Measurements from ENCODE around the gene LILRA5. TPM values are rescaled to one million over a fixed set of nuclear protein-coding genes. Genes with fewer than 3 reads are reported as not detected.

The LILRA5 gene
- total RNA-seq, 1 experiment from 2014 or later, result not detected

GRCh38 chr19:54357381-54357780 lies 44.4 kb upstream of the LILRA5 start:
- Histone ChIP-seq H3K4me3 (no peak overlapping the region), H3K4me1 (replicated peaks; ENCODE audit: insufficient read depth) (no peaks in the 10 kb centered on the region), H3K27me3 (ENCODE audit: insufficient read depth, low read depth) (peaks cover 58% of the 10 kb centered on the region), H3K79me2 (ENCODE audit: low read depth) (no peaks in the 10 kb centered on the region), H4K20me1 (ENCODE audit: insufficient read depth) (no peaks in the 10 kb centered on the region), H3F3A (ENCODE audit: insufficient read depth, low read depth) (no peaks in the 10 kb centered on the region), H3K27ac (no peak overlapping the region), H3K36me3 (ENCODE audit: low read depth) (no peaks in the 10 kb centered on the region), H2AFZ (no peak overlapping the region), H3K9me3 (ENCODE audit: insufficient read depth, low read depth) (no peaks in the 10 kb centered on the region), H3K9me2 (ENCODE audit: insufficient read depth) (no peaks in the 10 kb centered on the region), H3K4me2 (no peak overlapping the region)
- no peak for DNase-seq
- ChIA-PET CTCF (interaction anchor here (0.6 kb wide), 1 partner anchor 15 kb away, joined by 10 read pairs; no protein-coding TSS in a partner anchor), POLR2A (ENCODE audit: unreplicated experiment) (no interaction called here)
- no peak for TF ChIP-seq CTCF (conservative IDR thresholded peaks at IDR 0.05)
- no peak for TF ChIP-seq EZH2 (IDR thresholded peaks at IDR 0.05; ENCODE audit: low read depth)
- no TSS peak for BruUV-seq (replicated peaks)
- intact Hi-C loops (cut with micrococcal nuclease; ENCODE audit: unreplicated experiment), result no loop called here

- Histone ChIP-seq H3K4me2 (no peak overlapping the region), H3K36me3 (ENCODE audit: low read depth) (no peaks in the 10 kb centered on the region), H3K27me3 (ENCODE audit: insufficient read depth, low read depth) (peaks cover 62% of the 10 kb centered on the region), H3K4me3 (no peak overlapping the region), H4K20me1 (ENCODE audit: insufficient read depth) (no peaks in the 10 kb centered on the region), H3K9me3 (ENCODE audit: insufficient read depth, low read depth) (no peaks in the 10 kb centered on the region), H2AFZ (no peak overlapping the region), H3K9me2 (ENCODE audit: insufficient read depth) (no peaks in the 10 kb centered on the region), H3K79me2 (ENCODE audit: low read depth) (no peaks in the 10 kb centered on the region), H3K27ac (no peak overlapping the region), H3K4me1 (replicated peaks; ENCODE audit: insufficient read depth) (no peaks in the 10 kb centered on the region), H3F3A (ENCODE audit: insufficient read depth, low read depth) (no peaks in the 10 kb centered on the region)
- intact Hi-C loops (cut with micrococcal nuclease; ENCODE audit: unreplicated experiment), result no loop called here
- BruUV-seq (replicated peaks), result no TSS peak
- ChIA-PET CTCF (no interaction called here), POLR2A (ENCODE audit: unreplicated experiment) (no interaction called here)
- DNase-seq, result no peak
- TF ChIP-seq CTCF (conservative IDR thresholded peaks at IDR 0.05), result no peak
- TF ChIP-seq EZH2 (IDR thresholded peaks at IDR 0.05; ENCODE audit: low read depth), result no peak
Measured at GRCh38 chr19:54356444-54357056, 43.6 kb upstream of the LILRA5 start.

- no peaks in the 10 kb centered on the region for H3F3A ChIP-seq (ENCODE audit: insufficient read depth, low read depth)
- POLR2A ChIA-PET (ENCODE audit: unreplicated experiment), result no interaction called here
Measured at GRCh38 chr19:54355675-54356074, 42.7 kb upstream of the LILRA5 start.

More at GRCh38 chr19:54355675-54356074, 42.7 kb upstream of the LILRA5 start:
- H3K4me1 ChIP-seq (replicated peaks; ENCODE audit: insufficient read depth), result no peaks in the 10 kb centered on the region
- H2AFZ ChIP-seq, result no peak overlapping the region
- no peaks in the 10 kb centered on the region for H3K79me2 ChIP-seq (ENCODE audit: low read depth)
- H3K9me3 ChIP-seq (ENCODE audit: insufficient read depth, low read depth), result no peaks in the 10 kb centered on the region
- H3K4me3 ChIP-seq, result no peak overlapping the region
- BruUV-seq (replicated peaks), result no TSS peak
- intact Hi-C loops (cut with micrococcal nuclease; ENCODE audit: unreplicated experiment), result no loop called here
- no peaks in the 10 kb centered on the region for H4K20me1 ChIP-seq (ENCODE audit: insufficient read depth)
- CTCF ChIA-PET, result no interaction called here
- H3K27me3 ChIP-seq (ENCODE audit: insufficient read depth, low read depth), result peaks cover 67% of the 10 kb centered on the region
- no peaks in the 10 kb centered on the region for H3K36me3 ChIP-seq (ENCODE audit: low read depth)
- no peak overlapping the region for H3K4me2 ChIP-seq
- H3K27ac ChIP-seq, result no peak overlapping the region
- TF ChIP-seq CTCF (conservative IDR thresholded peaks at IDR 0.05), result no peak
- TF ChIP-seq EZH2 (IDR thresholded peaks at IDR 0.05; ENCODE audit: low read depth), result no peak
- DNase-seq, result no peak
- H3K9me2 ChIP-seq (ENCODE audit: insufficient read depth), result no peaks in the 10 kb centered on the region

All from PC-9 (cell line).